Epithelial cell of proximal tubule (primary cell): ENCODE data around the gene CNPY1. TPM values are rescaled to one million over a fixed set of nuclear protein-coding genes. Genes with fewer than 3 reads are reported as not detected.

ENCODE experiments used
- DNase-seq: peaks from one replicate; pipeline ENCODE4 v3.0.0-alpha.2; 2011; ENCODE audit warnings: low read depth
- H3K4me3 ChIP-seq: 2 replicates; pipeline ENCODE4 v1.5.1; 2011; ENCODE audit warnings: low read depth, mild to moderate bottlenecking, low read length
- CTCF ChIP-seq: conservative IDR thresholded peaks from 2 replicates; pipeline ENCODE4 v1.5.1; 2012; ENCODE audit warnings: low read depth, mild to moderate bottlenecking, low read length
- total RNA-seq: library from RNA; depleted of rRNA; stranded (reverse); fragments of >200 nt; gene quantifications from 2 replicates; pipeline ENCODE4 v1.2.3, GENCODE V29; 2015

Gene CNPY1
- total RNA-seq, 1 donor from 2014 or later, result not detected

- no peak overlapping the region for H3K4me3 ChIP-seq
- no peak for DNase-seq
- TF ChIP-seq CTCF, result no peak
Measured at GRCh38 chr7:155518633-155519032, 27.7 kb downstream of the CNPY1 start.

DNA sequence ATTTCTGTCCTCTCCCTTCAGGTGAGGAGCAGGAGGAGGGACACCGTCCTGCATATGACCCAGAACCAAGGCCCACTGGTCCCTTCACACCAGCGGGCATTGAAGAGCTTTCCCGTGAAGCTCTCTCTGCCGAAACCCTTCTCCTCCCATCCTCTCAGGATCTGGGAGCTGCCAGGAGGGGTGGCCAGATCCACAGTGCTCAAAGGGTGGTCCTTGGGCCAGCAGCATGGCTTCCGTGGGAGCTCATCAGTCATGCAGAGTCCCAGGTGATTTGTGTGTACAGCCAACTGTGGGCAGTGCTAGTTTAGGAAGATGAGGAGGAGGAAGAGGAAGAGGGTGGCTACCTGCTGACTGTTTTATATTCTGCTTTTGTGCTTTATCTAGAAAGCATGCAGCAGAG is 28.4 kb downstream of the CNPY1 start:
- no peak overlapping the region for H3K4me3 ChIP-seq
- DNase-seq, result no peak
- TF ChIP-seq CTCF, result no peak

DNA sequence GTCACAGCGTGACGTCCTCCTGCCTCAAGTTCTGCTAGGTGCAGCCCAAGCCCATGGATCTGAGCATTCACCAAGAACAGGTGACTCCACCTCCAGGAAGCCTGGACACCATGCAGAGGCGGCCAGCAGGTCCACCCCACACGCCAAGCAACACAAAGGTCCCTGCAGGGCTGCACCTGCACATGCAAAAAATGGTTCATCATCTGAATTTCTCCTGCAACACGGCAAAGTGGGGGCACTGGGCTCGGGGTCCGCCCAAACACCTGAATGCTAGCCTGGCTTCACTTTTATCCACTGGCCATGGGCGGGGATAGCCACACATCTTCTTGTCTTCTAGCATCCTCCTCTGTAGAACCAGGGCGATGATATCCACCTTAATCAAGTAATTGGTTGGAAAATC is 28.9 kb downstream of the CNPY1 start:
- H3K4me3 ChIP-seq, result no peak overlapping the region
- DNase-seq, result no peak
- TF ChIP-seq CTCF, result no peak

- no peak for DNase-seq
- TF ChIP-seq CTCF, result no peak
- H3K4me3 ChIP-seq, result no peak overlapping the region
Measured at GRCh38 chr7:155516466-155516865, 29.9 kb downstream of the CNPY1 start.

DNA sequence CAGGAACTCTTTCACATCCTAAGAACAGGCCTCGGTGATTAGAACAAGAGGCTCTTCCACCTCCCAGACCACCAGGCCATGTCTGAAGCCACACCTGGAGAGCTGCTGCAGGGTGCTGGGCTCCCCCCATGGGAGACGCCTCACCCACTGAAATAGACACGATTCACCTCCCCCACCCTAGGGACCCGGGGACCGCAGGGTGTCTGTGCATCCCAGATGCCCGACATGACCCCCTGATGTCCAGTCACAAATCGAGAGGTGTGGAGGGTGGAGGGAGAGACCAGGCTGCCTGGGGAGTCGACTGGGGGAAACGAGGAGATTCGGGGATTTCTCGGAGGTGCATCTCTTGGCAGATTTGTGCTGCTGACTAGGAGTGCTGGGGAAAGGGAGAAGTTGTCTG is 31.0 kb downstream of the CNPY1 start:
- DNase-seq, result no peak
- TF ChIP-seq CTCF, result no peak
- no peak overlapping the region for H3K4me3 ChIP-seq

DNA sequence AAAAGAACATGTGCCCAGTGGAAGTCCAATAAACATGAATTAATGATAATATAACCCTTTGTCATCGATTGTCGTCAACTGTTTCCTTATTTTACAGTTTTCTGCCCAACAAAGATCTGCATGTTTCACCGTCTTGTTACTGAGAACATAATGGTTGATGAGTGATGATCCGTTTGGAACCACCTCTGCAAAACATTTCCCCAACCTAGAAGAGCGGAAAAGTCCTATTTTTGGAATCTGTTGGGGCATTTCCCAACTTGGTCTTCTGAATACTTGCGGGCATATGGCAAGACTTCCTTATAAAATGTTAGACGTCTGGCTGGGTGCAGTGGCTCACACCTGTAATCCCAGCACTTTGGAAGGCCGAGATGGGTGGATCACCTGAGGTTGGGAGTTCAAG is 32.1 kb downstream of the CNPY1 start:
- H3K4me3 ChIP-seq, result no peak overlapping the region
- no peak for TF ChIP-seq CTCF
- no peak for DNase-seq

- no peak for TF ChIP-seq CTCF
- no peak for DNase-seq
- no peak overlapping the region for H3K4me3 ChIP-seq
Measured at GRCh38 chr7:155513543-155514285, 32.6 kb downstream of the CNPY1 start.
